ENCODE results near the gene MAP3K12. TPM values are rescaled to one million over a fixed set of nuclear protein-coding genes. Genes with fewer than 3 reads are reported as not detected.
"Not testable (repeated sequence)": the region's sequence is repeated elsewhere in the genome, so short reads cannot be mapped to it uniquely, and the experiment has no call there.

The MAP3K12 gene
- total and polyA plus RNA-seq, 2 donors from 2014 or later = 15.2 to 21.8 TPM

- Histone ChIP-seq H3K4me1 (ENCODE audit: control insufficient read depth in 2 of 3, insufficient read depth in 2 of 3, low read depth in 1 of 3, low read length in 3 of 3) (no peaks in the 10 kb centered on the region), H3K9ac (ENCODE audit: low read length in 3 of 3) (no peak overlapping the region), H3K9me3 (ENCODE audit: control insufficient read depth in 2 of 3, insufficient read depth in 1 of 3, low read length in 3 of 3) (no peaks in the 10 kb centered on the region), H3K27ac (ENCODE audit: low read depth in 2 of 2, low read length in 2 of 2) (no peak overlapping the region), H3K36me3 (ENCODE audit: control insufficient read depth in 2 of 3, insufficient read depth in 3 of 3, low read length in 3 of 3) (peaks cover 13 to 56% (median 35%) of the 10 kb centered on the region in 3 donors), H3K27me3 (ENCODE audit: control insufficient read depth, insufficient read depth, low read length) (no peaks in the 10 kb centered on the region), H3K4me3 (ENCODE audit: low read length in 3 of 3) (no peak overlapping the region)
- intact Hi-C loops (cut with DNase I) = no loop called here
- DNase-seq (peak in 2 of 5 donors; percentile 60 to 80), FAIRE-seq (no peak)
- no peak for TF ChIP-seq CTCF (IDR thresholded peaks at IDR 0.05; ENCODE audit: borderline replicate concordance, extremely low read depth, insufficient read depth)
Observed at GRCh38 chr12:53482626-53483168, 16.6 kb downstream of the MAP3K12 start.

GRCh38 chr12:53481939-53482586 lies 17.2 kb downstream of the MAP3K12 start:
- H3K36me3 ChIP-seq (ENCODE audit: control insufficient read depth in 2 of 3, insufficient read depth in 3 of 3, low read length in 3 of 3) = peaks cover 13 to 60% (median 36%) of the 10 kb centered on the region in 3 donors
- no peak for FAIRE-seq
- intact Hi-C loops (cut with DNase I) = no loop called here
- no peak overlapping the region for H3K9ac ChIP-seq (ENCODE audit: low read length in 3 of 3)
- no peaks in the 10 kb centered on the region for H3K9me3 ChIP-seq (ENCODE audit: control insufficient read depth in 2 of 3, insufficient read depth in 1 of 3, low read length in 3 of 3)
- no peak overlapping the region for H3K27ac ChIP-seq (ENCODE audit: low read depth in 2 of 2, low read length in 2 of 2)
- no peak for TF ChIP-seq CTCF (IDR thresholded peaks at IDR 0.05; ENCODE audit: borderline replicate concordance, extremely low read depth, insufficient read depth)
- H3K27me3 ChIP-seq (ENCODE audit: control insufficient read depth, insufficient read depth, low read length) = no peaks in the 10 kb centered on the region
- no peaks in the 10 kb centered on the region for H3K4me1 ChIP-seq (ENCODE audit: control insufficient read depth in 2 of 3, insufficient read depth in 2 of 3, low read depth in 1 of 3, low read length in 3 of 3)
- peak in 1 of 5 donors; percentile 56 for DNase-seq
- H3K4me3 ChIP-seq (ENCODE audit: low read length in 3 of 3) = no peak overlapping the region

GRCh38 chr12:53481458-53481857 lies 17.8 kb downstream of the MAP3K12 start:
- H3K27me3 ChIP-seq (ENCODE audit: control insufficient read depth, insufficient read depth, low read length); H3K4me1 ChIP-seq (ENCODE audit: control insufficient read depth in 2 of 3, insufficient read depth in 2 of 3, low read depth in 1 of 3, low read length in 3 of 3); H3K27ac ChIP-seq (ENCODE audit: low read depth in 2 of 2, low read length in 2 of 2); FAIRE-seq; H3K4me3 ChIP-seq (ENCODE audit: low read length in 3 of 3); intact Hi-C loops (cut with DNase I); H3K9ac ChIP-seq (ENCODE audit: low read length in 3 of 3); DNase-seq; H3K9me3 ChIP-seq (ENCODE audit: control insufficient read depth in 2 of 3, insufficient read depth in 1 of 3, low read length in 3 of 3): not testable (repeated sequence)
- peaks cover 15 to 66% (median 38%) of the 10 kb centered on the region in 3 donors for H3K36me3 ChIP-seq (ENCODE audit: control insufficient read depth in 2 of 3, insufficient read depth in 3 of 3, low read length in 3 of 3)

- no peak overlapping the region for H3K4me3 ChIP-seq (ENCODE audit: low read length in 3 of 3)
- no peak for FAIRE-seq
- DNase-seq = no peak
- TF ChIP-seq CTCF (IDR thresholded peaks at IDR 0.05; ENCODE audit: borderline replicate concordance, extremely low read depth, insufficient read depth) = no peak
- intact Hi-C loops (cut with DNase I) = no loop called here
- H3K36me3 ChIP-seq (ENCODE audit: control insufficient read depth in 2 of 3, insufficient read depth in 3 of 3, low read length in 3 of 3) = peaks cover 20 to 68% (median 37%) of the 10 kb centered on the region in 3 donors
- H3K4me1 ChIP-seq (ENCODE audit: control insufficient read depth in 2 of 3, insufficient read depth in 2 of 3, low read depth in 1 of 3, low read length in 3 of 3) = peaks cover 0 to 12% (median 3%) of the 10 kb centered on the region in 3 donors
- H3K27me3 ChIP-seq (ENCODE audit: control insufficient read depth, insufficient read depth, low read length) = no peaks in the 10 kb centered on the region
- no peak overlapping the region for H3K9ac ChIP-seq (ENCODE audit: low read length in 3 of 3)
- no peak overlapping the region for H3K27ac ChIP-seq (ENCODE audit: low read depth in 2 of 2, low read length in 2 of 2)
- no peaks in the 10 kb centered on the region for H3K9me3 ChIP-seq (ENCODE audit: control insufficient read depth in 2 of 3, insufficient read depth in 1 of 3, low read length in 3 of 3)
Observed at GRCh38 chr12:53480491-53481442, 18.5 kb downstream of the MAP3K12 start.

Measured in kidney (tissue), 14 donors.